Subcutaneous abdominal adipose tissue (tissue), 5 donors: Measurements from ENCODE around the gene TM9SF1.
A peak's percentile ranks its signal among the peaks of the same experiment; 100 is the strongest.
"Not testable (repeated sequence)": the region's sequence is repeated elsewhere in the genome, so short reads cannot be mapped to it uniquely, and the experiment has no call there.

ENCODE experiments used
- H3K27ac ChIP-seq: one replicate; pipeline ENCODE4 v1.7.0; 2013; ENCODE audit warnings: low read depth, mild to moderate bottlenecking, inconsistent platforms, low read length, moderate library complexity
- H3K27me3 ChIP-seq, 5 donors: one replicate each; pipeline ENCODE4 v1.7.0; 2013; ENCODE audit warnings: low read length in 5 of 5, inconsistent platforms in 1 of 5; ENCODE audit not compliant: control insufficient read depth in 5 of 5, insufficient read depth in 4 of 5
- H3K36me3 ChIP-seq, 5 donors: one replicate each; pipeline ENCODE4 v1.7.0; 2013; ENCODE audit warnings: low read length in 5 of 5; ENCODE audit not compliant: control insufficient read depth in 5 of 5, insufficient read depth in 5 of 5
- H3K4me1 ChIP-seq, 5 donors: one replicate each; pipeline ENCODE4 v1.7.0; 2013; ENCODE audit warnings: low read length in 5 of 5, mild to moderate bottlenecking in 3 of 5, moderate library complexity in 1 of 5; ENCODE audit not compliant: control insufficient read depth in 5 of 5, insufficient read depth in 5 of 5
- H3K4me3 ChIP-seq, 5 donors: one replicate each; pipeline ENCODE4 v1.7.0; 2013; ENCODE audit warnings: low read length in 5 of 5, low read depth in 1 of 5
- H3K9ac ChIP-seq, 5 donors: one replicate each; pipeline ENCODE4 v1.7.0; 2013; ENCODE audit warnings: low read length in 5 of 5, mild to moderate bottlenecking in 4 of 5, moderate library complexity in 3 of 5
- H3K9me3 ChIP-seq, 5 donors: one replicate each; pipeline ENCODE4 v1.7.0; 2013; ENCODE audit warnings: low read length in 5 of 5; ENCODE audit not compliant: control insufficient read depth in 5 of 5
- donor health status: healthy.
- donor health status: healthy.
- donor health status: healthy.
- donor health status: healthy.
- donor health status: healthy.

TM9SF1 gene

GRCh38 chr14:24224618-24225071 lies 29.4 kb upstream of the TM9SF1 start:
- H3K9ac ChIP-seq: no peak overlapping the region
- H3K27ac ChIP-seq: no peak overlapping the region
- H3K9me3 ChIP-seq: no peaks in the 10 kb centered on the region
- peaks cover 0 to 9% (median 2%) of the 10 kb centered on the region in 5 donors for H3K36me3 ChIP-seq
- H3K4me3 ChIP-seq: no peak overlapping the region
- peaks cover 0 to 3% (median 0%) of the 10 kb centered on the region in 5 donors for H3K4me1 ChIP-seq
- no peaks in the 10 kb centered on the region for H3K27me3 ChIP-seq

DNA sequence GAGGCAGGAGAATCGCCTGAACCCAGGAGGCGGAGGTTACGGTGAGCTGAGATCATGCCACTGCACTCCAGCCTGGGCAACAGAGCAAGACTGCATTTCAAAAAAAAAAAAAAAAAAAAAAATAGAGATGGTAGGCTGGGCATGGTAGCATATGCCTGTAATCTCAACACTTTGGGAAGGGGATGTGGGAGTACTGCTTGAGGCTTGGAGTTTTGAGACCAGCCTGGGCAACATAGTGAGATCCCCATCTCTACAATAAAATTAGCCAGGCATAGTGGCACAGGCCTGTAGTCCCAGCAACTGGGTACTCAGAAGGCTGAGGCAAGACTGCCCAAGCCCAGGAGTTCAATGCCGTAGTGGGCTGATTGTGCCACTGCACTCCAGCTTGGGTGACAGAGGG lies 27.7 kb upstream of the TM9SF1 start:
- H3K4me1 ChIP-seq, H3K9ac ChIP-seq, H3K27ac ChIP-seq, H3K9me3 ChIP-seq, H3K36me3 ChIP-seq, H3K4me3 ChIP-seq, H3K27me3 ChIP-seq: not testable (repeated sequence)

- H3K27me3 ChIP-seq: no peaks in the 10 kb centered on the region
- H3K27ac ChIP-seq: no peak overlapping the region
- H3K9ac ChIP-seq: no peak overlapping the region
- H3K9me3 ChIP-seq: no peaks in the 10 kb centered on the region
- peaks cover 0 to 17% (median 12%) of the 10 kb centered on the region in 5 donors for H3K4me1 ChIP-seq
- H3K4me3 ChIP-seq: no peak overlapping the region
- H3K36me3 ChIP-seq: peaks cover 3 to 14% (median 4%) of the 10 kb centered on the region in 5 donors
Measured at GRCh38 chr14:24219521-24219920, 24.3 kb upstream of the TM9SF1 start.

- Histone ChIP-seq H3K9me3 (no peaks in the 10 kb centered on the region), H3K36me3 (peaks cover 3 to 14% (median 4%) of the 10 kb centered on the region in 5 donors), H3K4me1 (peaks cover 0 to 18% (median 11%) of the 10 kb centered on the region in 5 donors), H3K27ac (no peak overlapping the region), H3K9ac (no peak overlapping the region), H3K27me3 (no peaks in the 10 kb centered on the region), H3K4me3 (no peak overlapping the region)
Measured at GRCh38 chr14:24219080-24219479, 23.8 kb upstream of the TM9SF1 start.

DNA sequence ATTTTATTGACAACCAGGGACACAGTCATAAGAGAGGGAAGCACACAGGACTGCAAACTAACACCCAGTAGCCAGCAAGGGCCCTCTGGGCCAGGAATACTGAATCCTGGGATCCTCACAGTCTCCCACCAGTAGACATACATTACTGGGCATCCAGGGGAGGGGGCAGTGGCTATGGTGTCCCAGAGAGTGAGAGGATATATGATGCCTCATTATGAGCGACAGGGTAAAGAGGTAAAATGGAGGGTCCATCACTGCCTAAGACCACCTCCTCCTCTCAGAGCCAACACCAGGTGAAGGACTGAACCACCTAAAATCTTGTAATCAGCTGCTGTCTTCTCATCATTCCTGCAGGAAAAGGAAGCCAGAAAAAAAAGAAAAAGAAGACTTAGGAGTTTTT lies 21.6 kb upstream of the TM9SF1 start:
- not testable (repeated sequence) for H3K9me3 ChIP-seq, H3K9ac ChIP-seq, H3K27ac ChIP-seq, H3K27me3 ChIP-seq, H3K4me3 ChIP-seq
- Histone ChIP-seq H3K4me1 (peaks cover 0 to 34% (median 21%) of the 10 kb centered on the region in 5 donors), H3K36me3 (peaks cover 3 to 14% (median 4%) of the 10 kb centered on the region in 5 donors)

DNA sequence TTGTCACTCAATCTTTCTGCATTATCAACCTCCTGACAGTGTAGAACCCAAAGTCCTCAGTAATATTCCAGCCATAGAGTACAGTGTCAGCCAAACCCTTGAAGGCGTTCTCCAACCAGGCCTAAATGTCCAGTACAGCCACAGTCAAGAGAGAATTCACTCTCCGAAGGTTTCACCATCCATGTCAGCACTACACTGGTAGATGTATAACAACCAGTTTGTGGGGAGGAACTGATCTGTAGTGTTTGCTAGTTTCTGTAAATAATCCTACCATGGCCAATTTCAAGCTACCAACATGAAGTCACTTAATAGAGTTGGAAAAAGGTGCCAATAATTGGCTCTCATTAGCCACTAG lies 21.1 kb upstream of the TM9SF1 start:
- Histone ChIP-seq H3K36me3 (peaks cover 4 to 16% (median 7%) of the 10 kb centered on the region in 5 donors), H3K9me3 (no peaks in the 10 kb centered on the region), H3K4me1 (peaks cover 0 to 34% (median 24%) of the 10 kb centered on the region in 5 donors), H3K4me3 (peak overlapping the region in 4 of 5 donors; percentile 77 to 99 (median 86)), H3K27me3 (no peaks in the 10 kb centered on the region), H3K9ac (peak overlapping the region in 1 of 5 donors; percentile 35), H3K27ac (peak overlapping the region; percentile 80)

DNA sequence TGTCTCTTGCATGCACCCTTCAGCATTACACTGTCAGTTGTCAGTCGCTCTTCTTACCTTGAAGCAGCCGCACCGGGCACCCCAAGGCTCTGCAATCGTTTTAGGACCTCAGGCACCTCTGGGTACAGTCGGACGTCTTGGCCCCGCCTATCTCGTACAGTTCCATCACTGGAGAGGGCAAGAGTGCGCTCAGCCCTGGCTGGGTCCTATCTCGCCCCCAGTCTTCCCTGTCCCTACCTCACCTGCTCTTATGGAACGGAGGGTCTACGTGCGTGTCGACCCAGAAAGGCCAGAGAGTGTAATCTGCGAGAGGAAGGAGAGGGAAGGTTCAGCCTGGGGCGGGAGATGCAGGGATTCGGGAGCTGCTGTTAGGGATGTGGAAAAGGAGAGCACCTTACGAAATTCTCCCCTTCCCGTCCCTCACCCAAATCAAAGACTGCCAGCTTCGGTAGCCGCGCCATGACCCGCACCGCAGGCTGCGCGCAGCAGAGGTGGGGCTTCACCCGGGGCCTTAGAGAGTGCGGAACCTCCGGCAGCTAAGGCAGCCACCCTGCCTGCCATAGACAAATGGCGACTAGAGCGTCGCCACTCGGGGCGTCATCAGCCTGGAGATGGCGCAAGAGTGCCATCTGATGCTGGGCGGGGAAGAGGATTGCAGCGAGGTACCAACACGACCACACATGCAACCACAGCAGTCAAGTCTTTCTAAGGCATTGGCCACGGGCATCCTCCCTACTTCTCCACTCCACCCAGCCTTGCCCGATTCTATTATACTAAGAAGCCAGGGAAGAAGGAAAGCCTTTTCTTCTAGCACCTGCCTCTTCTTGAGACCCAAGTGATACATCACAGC lies 20.5 kb upstream of the TM9SF1 start, which contains the start of gene MDP1:
MDP1 (minus strand) TSS at position 572 of the 850 bp plus-strand sequence; CDS start at position 461, 111 bp downstream.
- Histone ChIP-seq H3K27me3 (no peaks in the 10 kb centered on the region), H3K9ac (peak within 1 kb of the TSS; percentile 40 to 90 (median 83)), H3K36me3 (peaks cover 4 to 20% (median 9%) of the 10 kb centered on the region in 5 donors), H3K9me3 (no peaks in the 10 kb centered on the region), H3K4me3 (peak within 1 kb of the TSS; percentile 77 to 99 (median 90)), H3K4me1 (peaks cover 0 to 34% (median 24%) of the 10 kb centered on the region in 5 donors), H3K27ac (peak within 1 kb of the TSS; percentile 80)

DNA sequence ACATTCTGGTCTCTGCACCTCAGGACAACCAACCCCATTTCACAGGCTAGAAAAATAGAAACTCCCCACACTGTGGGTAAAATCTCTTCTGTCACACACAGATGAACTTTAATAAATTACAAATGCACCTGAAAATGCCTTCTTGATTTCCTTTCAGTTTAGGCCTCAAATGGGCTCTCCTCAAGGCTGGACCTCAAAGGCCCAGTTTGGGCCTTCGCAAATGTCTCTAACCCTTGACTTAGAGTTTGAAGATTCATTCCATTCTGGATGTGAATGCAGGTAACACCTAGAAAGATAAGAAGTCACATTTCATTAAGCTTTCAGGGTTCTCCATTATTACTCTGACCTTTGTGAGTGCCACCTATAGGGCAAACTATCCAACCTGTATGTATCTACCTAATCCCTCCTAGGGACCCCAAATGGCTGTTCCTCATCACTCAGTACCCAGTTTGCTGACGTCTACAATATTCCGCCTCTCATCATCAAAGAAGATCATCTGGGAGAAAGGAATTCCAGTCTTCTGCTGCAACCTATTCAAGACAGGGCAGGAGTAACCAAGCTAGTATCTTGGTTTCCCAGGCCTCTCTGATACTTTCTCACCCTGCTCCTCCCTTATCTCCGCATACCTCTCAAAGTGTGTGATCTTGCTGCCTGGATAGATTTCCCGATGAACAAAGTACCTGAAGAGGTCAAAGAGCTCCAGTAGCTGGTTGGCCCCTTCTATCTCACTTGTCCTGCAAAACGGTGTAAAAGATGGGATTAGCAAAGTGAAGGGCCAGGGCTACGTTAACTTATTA lies 18.8 kb upstream of the TM9SF1 start:
- peak overlapping the region; percentile 67 to 97 (median 88) for H3K9ac ChIP-seq
- peaks cover 0 to 34% (median 24%) of the 10 kb centered on the region in 5 donors for H3K4me1 ChIP-seq
- H3K27ac ChIP-seq: peak overlapping the region; percentile 89
- H3K36me3 ChIP-seq: peaks cover 12 to 36% (median 25%) of the 10 kb centered on the region in 5 donors
- no peaks in the 10 kb centered on the region for H3K27me3 ChIP-seq
- peak overlapping the region; percentile 59 to 92 (median 82) for H3K4me3 ChIP-seq
- H3K9me3 ChIP-seq: no peaks in the 10 kb centered on the region

GRCh38 chr14:24212924-24213865 lies 18.0 kb upstream of the TM9SF1 start, which contains the start of gene CHMP4A:
CHMP4A (minus strand) TSS chr14:24213488; CDS start chr14:24213439, 49 bp downstream.
- Histone ChIP-seq H3K9me3 (no peaks in the 10 kb centered on the region), H3K4me3 (peak within 1 kb of the TSS; percentile 60 to 92 (median 82)), H3K27ac (peak within 1 kb of the TSS; percentile 89), H3K36me3 (peaks cover 11 to 43% (median 29%) of the 10 kb centered on the region in 5 donors), H3K9ac (peak within 1 kb of the TSS; percentile 76 to 97 (median 91)), H3K27me3 (no peaks in the 10 kb centered on the region), H3K4me1 (peaks cover 0 to 34% (median 24%) of the 10 kb centered on the region in 5 donors)
